NCI-H2171 (cell line): ENCODE data around the gene PTX4.

ENCODE experiments used
- DNase-seq: peaks from one replicate; lab custom pipeline; 2025; lab: John Stamatoyannopoulos, UW

The PTX4 gene

GRCh38 chr16:1524366-1524765, 35.6 kb upstream of the PTX4 start:
- DNase-seq, result no peak

- DNase-seq, result no peak
Measured at GRCh38 chr16:1523581-1524245, 35.0 kb upstream of the PTX4 start.

GRCh38 chr16:1520461-1520860, 31.7 kb upstream of the PTX4 start:
- DNase-seq, result no peak

GRCh38 chr16:1519831-1520230, 31.1 kb upstream of the PTX4 start:
- DNase-seq, result no peak

- DNase-seq, result no peak
Measured at GRCh38 chr16:1518626-1519135, 29.9 kb upstream of the PTX4 start.

- no peak for DNase-seq
Measured at GRCh38 chr16:1514507-1514906, 25.8 kb upstream of the PTX4 start.

GRCh38 chr16:1512774-1513173, 24.0 kb upstream of the PTX4 start:
- DNase-seq, result no peak

- no peak for DNase-seq
Measured at GRCh38 chr16:1511662-1512569, 23.2 kb upstream of the PTX4 start.

- no peak for DNase-seq
Measured at GRCh38 chr16:1510941-1511351, 22.2 kb upstream of the PTX4 start.

GRCh38 chr16:1510272-1510671, 21.5 kb upstream of the PTX4 start:
- DNase-seq, result no peak

GRCh38 chr16:1509307-1510221, 20.8 kb upstream of the PTX4 start:
- no peak for DNase-seq

GRCh38 chr16:1508494-1509187, 19.9 kb upstream of the PTX4 start:
- DNase-seq, result no peak

- DNase-seq, result no peak
Measured at GRCh38 chr16:1506494-1507213, 17.9 kb upstream of the PTX4 start.

GRCh38 chr16:1505912-1506311, 17.2 kb upstream of the PTX4 start:
- DNase-seq, result no peak

- no peak for DNase-seq
Measured at GRCh38 chr16:1505073-1505844, 16.5 kb upstream of the PTX4 start.

GRCh38 chr16:1503110-1503955, 14.6 kb upstream of the PTX4 start:
- DNase-seq, result no peak

- DNase-seq, result no peak
Measured at GRCh38 chr16:1502092-1503004, 13.6 kb upstream of the PTX4 start.

GRCh38 chr16:1501630-1502029, 12.9 kb upstream of the PTX4 start:
- DNase-seq, result no peak
